Measurements from ENCODE around the gene AKAP10.

AKAP10 gene

DNA sequence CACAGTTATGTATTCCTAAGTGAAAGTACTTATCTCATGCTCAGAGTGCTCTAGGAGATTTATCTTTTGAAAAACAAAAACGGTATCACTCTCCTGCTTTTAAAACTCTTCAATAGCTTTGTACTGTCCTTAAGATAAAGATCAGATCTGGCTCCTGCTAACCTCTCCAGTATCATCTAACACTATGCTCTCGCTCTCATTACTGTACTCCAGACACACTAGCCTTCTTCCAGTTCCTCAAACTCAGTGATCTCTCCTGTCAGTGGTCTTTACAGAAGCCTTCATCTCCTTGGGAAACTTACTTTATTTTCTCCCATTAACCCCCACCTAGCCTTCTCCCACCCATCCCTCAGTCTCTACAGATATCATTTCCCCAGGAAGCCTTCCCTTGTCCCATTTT lies 120.0 kb downstream of the AKAP10 start:
- DNase-seq: no peak
